Adipose tissue (tissue), 3 donors: Measurements from ENCODE around the gene LMAN2. TPM values are rescaled to one million over a fixed set of nuclear protein-coding genes. Genes with fewer than 3 reads are reported as not detected.
"Not testable (repeated sequence)": the region's sequence is repeated elsewhere in the genome, so short reads cannot be mapped to it uniquely, and the experiment has no call there.

Experiments
- H3K27ac ChIP-seq: one replicate; pipeline ENCODE4 v1.5.1; 2013; ENCODE audit warnings: low read depth, low read length
- WGBS, 3 donors: extraction: QIAGEN DNeasy Blood & Tissue Kit; methylation state at CpG; one replicate each; pipeline ENCODE4 v1.1.7; 2013; 5-methylcytosine and 5-hydroxymethylcytosine counted together
- polyA plus RNA-seq, 3 donors: library from polyadenylated mRNA; stranded (reverse); fragments of 200-250 nt; gene quantifications; one replicate each; pipeline ENCODE4 v1.2.3, GENCODE V29; 2013
- donor health status: healthy with polysubstance abuse.
- donor health status: Bipolar disorder and iron deficiency.
- donor health status: healthy.

Gene LMAN2
- polyA plus RNA-seq, 3 donors, result 100 to 227 (median 155) TPM

DNA sequence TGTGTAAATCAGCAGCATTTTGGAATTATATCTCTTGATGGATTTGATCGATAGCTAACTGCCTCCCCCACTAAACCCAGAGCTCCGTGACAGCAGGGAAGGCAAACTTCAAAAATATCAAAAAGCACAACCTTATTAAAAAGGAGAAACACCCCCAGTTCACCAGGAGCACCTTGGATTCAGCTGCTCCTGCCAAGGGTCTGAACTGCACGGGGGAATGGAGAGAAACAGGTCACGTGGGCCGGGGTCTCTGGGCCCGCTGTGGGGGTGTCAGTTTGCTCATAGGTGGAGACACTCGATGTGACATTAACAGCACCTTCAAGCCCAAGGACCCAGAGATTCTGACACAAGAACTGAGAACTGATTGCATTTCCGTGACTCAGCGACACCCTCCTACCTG is 31.7 kb upstream of the LMAN2 start:
- 84 to 90% (median 87%) methylated on average over 9 of the region's 9 CpGs for WGBS, 3 donors
- H3K27ac ChIP-seq, result no peak overlapping the region

DNA sequence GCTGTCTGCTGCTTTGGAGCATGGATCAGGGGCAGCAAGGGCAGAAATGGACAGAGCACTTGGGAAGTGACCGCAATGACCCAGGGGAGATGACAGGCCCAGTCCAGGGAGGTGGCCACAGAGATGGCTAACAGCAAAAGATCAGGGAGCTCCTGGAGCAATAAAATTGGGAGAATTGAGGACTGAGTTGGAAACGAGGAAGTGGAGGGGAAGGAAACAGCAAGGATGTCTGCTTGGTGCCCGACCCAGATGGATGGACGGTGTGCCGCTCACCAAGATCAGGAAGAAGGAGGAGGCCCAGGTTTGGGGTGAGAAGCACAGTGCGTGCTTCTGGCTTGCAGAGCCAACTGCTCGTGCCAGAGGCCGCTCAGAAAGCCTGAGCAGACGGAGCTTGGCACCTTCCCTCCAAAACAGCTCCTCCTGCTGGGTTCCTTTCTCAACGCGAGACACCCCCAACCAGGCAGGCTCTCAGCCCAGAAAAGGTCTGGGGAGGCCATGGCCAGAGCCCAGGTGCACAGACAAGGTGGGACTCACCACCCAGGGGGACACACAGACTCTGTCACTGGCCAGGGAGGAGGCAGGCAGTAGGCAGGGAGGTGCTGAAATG is 31.1 kb upstream of the LMAN2 start:
- no peak overlapping the region for H3K27ac ChIP-seq
- 22 to 29% (median 25%) methylated on average over 9 to 11 of the region's 11 CpGs for WGBS, 3 donors

DNA sequence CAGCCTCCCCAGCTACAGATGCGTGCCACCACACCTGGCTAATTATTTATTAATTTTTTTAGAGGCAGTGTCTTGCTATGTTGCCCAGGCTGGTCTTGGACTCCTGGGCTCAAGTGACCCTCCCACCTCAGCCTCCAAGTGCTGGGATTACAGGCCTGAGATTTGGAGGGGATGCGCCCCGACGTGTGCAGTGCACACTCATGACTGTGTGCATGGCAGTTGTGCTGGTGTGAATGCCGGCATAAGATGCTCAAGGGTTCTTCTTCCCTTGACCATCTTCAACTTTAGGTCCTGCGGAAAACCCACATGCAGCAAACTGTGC is 29.3 kb upstream of the LMAN2 start:
- H3K27ac ChIP-seq, result no peak overlapping the region
- WGBS, 3 donors, result 87 to 92% (median 92%) methylated on average over 6 of the region's 6 CpGs

DNA sequence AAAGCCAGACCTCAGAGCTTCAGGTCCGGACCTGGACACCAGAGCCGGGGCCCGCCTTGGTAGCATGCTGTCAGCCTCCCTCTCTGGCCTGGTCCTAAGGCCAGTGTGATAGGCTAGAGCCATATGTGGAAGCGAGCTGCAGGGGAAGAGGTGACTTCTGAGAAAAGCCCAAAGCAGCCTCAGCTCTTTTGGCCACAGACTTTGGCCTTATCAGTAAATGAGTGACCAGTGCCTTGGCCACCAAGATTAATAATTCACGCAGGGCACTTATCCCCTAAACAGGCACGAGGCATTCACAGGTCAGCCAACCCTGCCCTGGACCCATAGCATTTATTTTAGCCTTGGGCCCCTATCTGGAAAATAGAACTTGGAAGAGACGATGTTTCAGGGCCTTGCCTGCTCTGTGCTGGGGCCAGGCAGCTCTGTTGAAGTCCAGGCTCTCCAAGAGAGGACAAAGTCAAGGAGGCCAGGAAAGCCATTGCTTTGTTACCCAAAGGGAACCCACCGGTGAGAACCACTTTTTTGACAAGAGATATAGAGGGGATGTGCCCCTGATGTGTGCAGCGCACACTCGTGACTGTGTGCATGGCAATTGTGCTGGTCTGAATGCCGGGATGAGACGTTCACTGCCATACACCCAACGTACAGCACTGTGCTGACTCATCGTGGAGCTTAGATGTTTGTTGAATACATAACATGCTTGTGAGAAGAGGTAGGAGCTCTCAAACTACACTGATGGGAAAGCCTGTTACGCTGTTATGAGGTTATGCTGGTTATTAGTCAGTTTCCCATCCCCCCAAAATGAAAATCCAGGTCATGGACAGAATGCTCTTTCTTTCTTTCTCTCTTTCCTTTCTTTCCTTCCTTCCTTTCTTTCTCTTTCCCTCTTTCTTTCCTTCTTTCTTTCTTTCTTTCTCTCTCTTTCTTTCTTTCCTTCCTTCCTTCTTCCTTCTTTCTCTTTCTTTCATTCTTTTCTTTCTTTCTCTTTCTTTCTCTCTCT is 27.7 kb upstream of the LMAN2 start:
- no peak overlapping the region for H3K27ac ChIP-seq
- 72 to 80% (median 76%) methylated on average over 15 of the region's 15 CpGs for WGBS, 3 donors

DNA sequence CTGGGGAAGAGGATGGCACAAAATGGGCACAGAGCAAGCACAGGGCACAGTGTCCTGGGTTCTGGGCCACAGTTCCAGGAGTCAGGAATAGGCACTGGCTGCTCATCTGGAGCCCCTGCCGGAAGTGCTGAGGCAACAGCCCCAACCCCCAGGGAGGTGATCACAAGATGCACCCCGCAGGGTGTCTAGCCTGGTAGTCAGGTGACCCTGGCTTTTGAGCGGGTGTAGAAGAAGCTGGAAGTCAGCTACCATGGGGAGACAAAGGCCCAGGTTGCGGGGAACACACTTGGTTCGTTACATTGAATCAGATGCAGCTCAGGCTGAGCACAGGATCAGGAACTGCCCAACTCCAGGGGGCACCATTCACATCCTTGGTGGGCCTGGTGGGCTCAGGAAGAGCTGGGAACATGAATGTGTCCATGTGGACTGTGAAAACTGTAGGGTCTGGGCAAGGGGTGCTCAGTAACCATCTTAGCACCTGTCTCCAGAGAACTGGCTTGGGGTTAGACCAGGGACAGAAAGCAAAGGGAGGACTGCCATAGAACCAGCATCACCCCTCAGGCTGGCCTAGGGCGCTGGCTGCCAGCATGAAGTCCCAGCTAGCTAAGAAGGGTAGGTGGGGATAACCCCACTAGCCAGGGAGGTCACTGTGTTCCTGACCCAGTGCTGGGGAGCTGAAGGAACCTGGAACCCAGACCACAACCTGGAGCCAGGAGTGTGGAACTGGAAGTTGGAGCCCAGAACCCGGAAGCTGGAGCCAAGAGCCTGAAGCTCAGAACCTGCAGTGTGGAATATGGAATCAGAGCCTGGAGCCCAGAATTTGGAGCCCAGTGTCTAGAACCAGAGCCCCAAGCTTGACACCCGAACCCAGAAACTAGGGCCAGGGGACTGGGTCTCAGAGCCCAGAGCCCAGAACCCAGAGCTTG is 26.6 kb upstream of the LMAN2 start:
- H3K27ac ChIP-seq, result no peak overlapping the region
- whole genome bisulfite sequencing, 3 donors, result 85 to 93% (median 87%) methylated on average over 8 of the region's 8 CpGs

DNA sequence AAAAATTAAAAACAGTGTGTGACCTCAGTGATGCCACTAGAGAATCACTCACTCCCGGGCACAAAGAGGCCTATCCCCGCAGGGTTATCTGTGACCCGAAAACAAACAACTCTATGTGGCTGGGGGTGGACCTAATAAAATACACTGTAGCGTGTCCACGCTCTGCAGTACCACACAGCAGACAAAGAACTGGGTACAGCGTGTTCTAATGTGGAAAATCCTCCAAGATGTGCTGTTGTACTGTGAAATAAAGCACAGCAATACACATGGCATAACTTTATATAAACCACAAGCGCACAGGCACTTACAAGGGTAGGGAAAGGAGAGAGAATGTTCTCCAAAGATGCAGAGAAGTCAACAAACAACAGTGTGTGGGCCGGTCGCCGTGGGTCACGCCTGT is 24.6 kb upstream of the LMAN2 start:
- WGBS, 3 donors, result 85 to 88% (median 86%) methylated on average over 11 of the region's 11 CpGs
- H3K27ac ChIP-seq, result no peak overlapping the region

DNA sequence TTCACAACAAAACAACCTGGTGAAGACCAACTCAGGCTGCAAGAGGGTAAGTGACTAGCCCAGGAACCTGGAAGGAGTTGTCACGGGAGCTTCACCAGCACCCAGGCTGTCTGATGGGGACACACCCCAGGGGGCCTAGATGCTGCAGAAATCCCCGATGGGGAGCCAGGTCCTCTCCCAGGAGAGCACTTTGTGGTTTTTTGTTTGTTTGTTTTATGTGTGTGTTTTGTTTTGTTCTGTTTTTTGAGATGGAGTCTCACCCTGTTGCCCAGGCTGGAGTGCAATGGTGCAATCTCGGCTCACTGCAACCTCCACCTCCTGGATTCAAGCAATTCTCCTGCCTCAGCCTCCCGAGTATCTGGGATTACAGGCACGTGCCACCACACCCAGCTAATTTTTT is 24.0 kb upstream of the LMAN2 start:
- WGBS, 3 donors, result 81 to 88% (median 85%) methylated on average over 5 of the region's 5 CpGs

DNA sequence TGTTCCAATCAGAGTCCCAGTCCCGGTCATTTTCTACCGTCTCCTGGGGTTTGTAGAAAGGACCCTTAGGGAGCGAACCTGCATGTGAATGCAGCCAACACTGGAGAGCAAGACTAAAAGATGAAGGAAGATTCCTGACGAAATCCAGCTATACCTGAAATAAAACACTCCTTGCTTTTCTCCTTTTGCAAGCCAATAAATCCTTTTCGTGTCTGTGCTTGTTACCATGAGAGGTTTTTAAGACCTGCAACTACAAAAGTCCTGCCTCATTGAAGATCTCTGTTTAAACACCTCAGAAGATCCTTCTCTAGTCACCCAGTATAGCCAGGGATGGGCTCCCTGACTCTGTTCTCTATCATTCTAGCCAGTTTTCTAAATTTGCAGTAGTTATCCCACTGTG is 22.7 kb upstream of the LMAN2 start:
- WGBS, 3 donors, result 71 to 78% (median 76%) methylated on average over 5 of the region's 5 CpGs
- H3K27ac ChIP-seq, result no peak overlapping the region

More for the DNA sequence above, 24.0 kb upstream of the LMAN2 start:
- not testable (repeated sequence) for H3K27ac ChIP-seq

DNA sequence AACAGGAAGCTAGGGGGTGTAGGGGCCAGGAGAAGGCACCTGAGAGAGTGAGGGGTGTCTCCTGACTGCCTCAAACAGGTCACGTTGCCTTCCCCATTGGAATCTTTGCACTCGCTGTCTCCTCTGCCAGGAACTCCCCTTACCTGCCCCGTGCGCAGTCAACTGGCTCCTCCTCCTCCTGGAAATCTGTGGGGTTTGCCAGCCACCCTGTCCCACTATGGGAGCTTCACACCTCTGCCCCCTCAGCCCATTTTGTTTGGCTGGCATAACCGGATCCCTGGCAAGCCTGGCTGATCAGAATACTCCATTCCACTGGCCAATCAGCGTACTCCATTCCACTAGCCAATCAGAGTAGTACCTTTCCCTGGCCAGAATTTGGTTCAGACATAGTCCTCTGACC is 22.3 kb upstream of the LMAN2 start:
- 62 to 76% (median 66%) methylated on average over 6 of the region's 6 CpGs for WGBS, 3 donors
- no peak overlapping the region for H3K27ac ChIP-seq

DNA sequence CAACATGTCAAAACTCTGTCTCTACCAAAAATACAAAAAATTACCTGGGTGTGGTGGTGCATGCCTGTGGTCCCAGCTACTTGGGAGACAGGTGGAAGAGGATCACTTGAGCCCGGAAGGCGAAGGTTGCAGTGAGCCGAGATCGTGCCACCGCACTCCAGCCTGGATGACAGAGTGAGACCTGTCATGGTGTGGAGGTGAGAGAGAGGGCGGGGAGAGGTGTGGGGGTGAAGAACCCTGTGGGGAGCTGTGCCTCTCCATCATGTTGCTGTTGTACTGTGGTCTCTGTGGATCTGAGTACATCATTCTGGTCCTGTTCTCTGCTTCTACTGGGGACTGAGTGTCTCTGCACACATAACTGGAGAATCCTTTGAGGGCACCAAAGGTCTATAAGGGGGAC is 21.4 kb upstream of the LMAN2 start:
- 85 to 97% (median 95%) methylated on average over 6 of the region's 6 CpGs for WGBS, 3 donors
- no peak overlapping the region for H3K27ac ChIP-seq

DNA sequence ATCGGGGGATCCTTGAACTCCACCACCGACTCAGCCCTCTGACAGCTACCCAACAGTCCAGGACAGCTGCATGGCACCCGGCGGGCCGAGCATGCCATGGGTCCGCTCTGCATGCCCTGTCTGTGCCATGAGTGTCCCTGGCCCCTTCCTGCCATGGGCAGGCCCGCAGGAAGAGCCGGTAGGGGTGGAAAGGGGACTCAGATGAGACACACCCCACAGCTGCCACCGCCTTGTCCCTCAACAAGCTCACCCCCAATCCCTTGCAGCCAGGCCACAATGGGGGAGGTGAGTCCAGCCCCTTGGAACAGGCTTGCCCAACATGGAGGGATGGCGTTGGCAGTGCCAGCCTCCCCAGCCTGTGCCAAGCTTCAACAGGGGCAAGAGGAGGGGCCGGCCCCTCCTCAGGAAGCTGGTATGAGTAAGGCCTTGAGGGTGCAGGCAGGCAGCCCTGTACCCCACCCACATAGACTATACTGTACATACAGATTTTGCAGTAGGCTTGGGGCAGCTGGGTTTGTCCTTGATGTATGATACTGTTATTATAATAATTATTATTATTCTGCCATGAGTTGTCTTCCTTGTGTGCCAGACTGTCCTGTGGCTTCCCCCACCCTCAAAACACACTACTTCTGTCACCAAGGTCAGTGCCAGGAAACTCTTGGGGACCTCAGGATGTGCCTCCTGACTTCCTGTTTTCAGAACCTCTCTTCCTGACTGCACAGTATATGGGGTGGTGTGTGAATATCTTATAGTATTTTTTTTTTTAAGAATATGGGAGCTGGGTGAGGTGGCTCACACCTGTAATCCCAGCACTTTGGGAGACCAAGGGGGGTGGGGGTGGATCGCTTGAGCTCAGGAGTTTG is 20.8 kb upstream of the LMAN2 start:
- 71 to 90% (median 73%) methylated on average over 12 of the region's 12 CpGs for WGBS, 3 donors
- H3K27ac ChIP-seq, result no peak overlapping the region

DNA sequence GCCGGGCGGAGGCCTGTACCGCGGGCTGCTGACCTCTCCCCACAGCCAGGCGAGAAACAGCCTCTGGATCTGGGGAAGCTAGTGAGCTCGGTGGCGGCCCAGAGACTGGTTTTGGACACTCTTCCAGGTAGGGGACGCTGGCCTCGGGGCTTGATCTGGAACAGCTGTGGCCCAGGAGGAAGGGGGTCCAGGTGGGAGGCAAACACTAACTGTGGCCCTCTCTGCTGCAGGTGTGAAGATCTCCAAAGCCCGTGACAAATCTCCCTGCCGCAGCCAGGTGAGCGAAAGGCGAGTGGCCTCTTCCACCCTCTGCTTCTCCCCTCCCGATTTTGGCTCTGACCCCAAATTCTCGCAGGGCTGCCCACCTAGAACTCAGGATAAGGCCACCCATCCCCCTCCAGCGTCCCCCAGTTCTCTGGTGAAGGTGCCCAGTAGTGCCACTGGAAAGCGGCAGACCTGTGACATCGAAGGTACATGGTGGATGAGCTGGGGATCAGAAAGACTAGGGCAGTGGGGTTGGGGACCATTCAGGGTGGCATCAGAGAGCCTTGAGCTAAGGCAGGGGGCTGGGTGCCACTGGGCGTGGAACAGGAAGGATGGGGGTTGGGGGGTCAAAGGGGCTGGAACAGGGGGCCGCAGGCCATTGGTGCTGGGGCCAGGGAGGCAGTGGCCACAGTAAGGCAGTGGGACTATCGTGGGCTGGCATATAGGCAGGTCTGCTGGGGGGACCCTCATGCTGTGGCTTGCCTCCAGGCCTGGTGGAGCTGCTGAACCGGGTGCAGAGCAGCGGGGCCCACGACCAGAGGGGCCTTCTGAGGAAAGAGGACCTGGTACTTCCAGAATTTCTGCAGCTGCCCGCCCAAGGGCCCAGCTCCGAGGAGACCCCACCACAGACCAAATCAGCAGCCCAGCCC is 19.9 kb upstream of the LMAN2 start:
- 52 to 70% (median 56%) methylated on average over 22 to 26 of the region's 26 CpGs for WGBS, 3 donors
- no peak overlapping the region for H3K27ac ChIP-seq

DNA sequence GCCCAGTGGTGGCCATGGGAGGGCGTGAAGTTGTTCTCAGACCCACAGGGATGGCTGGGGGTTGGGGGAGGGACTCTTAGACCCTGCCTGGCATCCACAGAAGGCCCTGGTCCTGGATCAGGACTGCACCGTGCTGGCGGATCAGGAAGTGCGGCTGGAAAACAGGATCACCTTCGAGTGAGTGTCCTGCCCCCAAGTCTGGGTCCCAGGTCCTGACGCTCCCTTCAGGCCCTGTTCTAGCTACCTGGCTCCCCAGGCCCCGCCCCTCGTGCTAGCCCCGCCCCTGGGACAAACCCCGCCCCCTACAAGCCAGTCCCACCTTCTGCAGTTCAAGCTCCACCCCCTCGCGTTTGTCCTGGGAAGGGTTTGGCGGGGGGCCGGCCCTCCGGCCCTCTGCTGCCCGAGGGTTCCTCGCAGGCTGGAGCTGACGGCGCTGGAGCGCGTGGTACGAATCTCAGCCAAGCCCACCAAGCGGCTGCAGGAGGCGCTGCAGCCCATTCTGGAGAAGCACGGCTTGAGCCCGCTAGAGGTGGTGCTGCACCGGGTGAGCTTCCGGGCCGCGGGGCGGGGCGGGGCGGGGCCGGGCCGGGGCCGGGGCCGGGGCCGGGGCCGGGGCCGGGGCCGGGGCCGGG is 19.1 kb upstream of the LMAN2 start:
- no peak overlapping the region for H3K27ac ChIP-seq
- 18 to 34% (median 19%) methylated on average over 20 to 42 of the region's 42 CpGs for WGBS, 3 donors

DNA sequence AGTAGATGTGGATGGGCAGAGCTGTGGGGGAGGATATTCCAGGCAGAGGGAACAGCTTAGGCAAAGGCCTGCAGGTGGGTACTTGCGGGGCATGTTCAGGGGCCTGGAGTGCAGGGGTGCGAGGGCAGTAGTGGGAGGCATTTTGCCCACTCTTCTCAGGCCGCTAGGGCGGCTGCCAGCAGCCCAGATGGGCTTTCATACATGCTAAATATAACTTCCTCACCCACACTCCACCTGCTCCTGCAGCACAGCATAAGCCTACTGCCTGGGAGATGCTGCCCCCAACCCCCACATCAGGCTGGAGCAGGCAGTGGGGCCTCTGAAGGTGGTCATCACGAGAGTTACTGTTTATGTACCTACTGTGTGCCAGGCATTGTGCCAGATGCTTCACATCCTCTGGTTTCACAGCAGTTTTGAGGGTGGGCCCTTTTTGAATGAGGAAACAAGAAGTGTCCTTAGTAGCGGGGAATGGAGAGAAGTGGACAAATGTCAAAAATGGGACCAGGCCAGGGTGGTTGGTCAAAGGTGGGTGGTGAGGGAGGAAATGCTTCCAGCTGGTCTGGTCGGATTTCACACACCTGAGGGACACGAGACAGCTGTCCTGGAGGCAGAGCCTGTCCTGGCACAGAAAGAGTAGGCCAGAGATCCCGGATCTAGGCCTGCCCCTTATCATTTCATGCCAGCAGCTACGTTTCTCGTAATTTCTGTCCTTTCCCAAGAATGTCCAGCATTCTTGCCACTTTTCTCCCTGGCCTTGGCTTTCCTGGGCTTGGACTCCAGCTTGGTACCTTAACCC is 18.4 kb upstream of the LMAN2 start:
- 37 to 75% (median 71%) methylated on average over 10 to 11 of the region's 11 CpGs for WGBS, 3 donors

DNA sequence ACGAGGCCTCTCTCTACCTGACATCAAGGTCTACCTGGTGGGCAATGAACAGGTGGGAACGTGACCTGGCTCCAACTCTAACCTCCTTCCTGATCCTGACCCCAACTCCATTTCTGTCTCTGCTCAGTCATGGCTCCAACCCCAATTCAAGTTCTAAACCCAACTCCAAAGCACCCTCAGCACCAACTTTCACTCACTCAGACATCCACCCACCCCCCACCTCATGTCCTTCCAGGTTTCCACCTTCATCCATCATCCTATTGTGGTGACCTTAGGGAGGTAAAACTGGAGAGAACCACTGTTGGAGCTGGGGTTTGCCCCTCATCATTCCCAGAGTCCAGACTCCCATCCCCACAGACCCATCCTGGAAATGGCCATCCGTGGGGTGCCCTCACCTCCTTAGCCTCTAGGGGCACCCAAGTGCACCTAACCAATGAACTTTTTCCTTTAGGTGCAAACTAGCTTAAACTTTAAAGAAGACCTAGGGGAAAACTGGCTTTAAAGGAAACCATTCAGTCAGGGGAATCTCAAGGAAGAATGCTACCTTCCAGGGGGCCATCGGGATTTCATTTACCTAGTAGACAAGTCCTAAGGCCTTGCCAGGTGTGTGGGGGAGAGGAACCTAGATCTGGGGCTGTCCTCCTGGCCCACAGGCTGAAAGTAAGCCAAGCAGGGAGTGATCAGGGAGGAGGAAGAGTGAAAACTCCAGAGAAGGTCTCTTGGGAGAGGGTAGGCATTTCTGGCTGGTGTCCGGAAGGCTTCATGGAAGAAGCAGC is 17.6 kb upstream of the LMAN2 start:
- H3K27ac ChIP-seq, result no peak overlapping the region
- 44 to 80% (median 74%) methylated on average over 5 of the region's 5 CpGs for WGBS, 3 donors

More for the DNA sequence above, 18.4 kb upstream of the LMAN2 start:
- no peak overlapping the region for H3K27ac ChIP-seq
